Peyer's patch (tissue), 4 donors: ENCODE measurements around the gene NOL9.

Experiments used
- CTCF ChIP-seq, 6 experiments: fragments of 450-650 bp in 4 of 6; fragments of 200-600 bp in 2 of 6; sonication (generic) in 1 of 6; IDR thresholded peaks; one replicate each; pipeline ENCODE4 v1.5.1; 2017 to 2019; ENCODE audit warnings: antibody characterized with exemption in 6 of 6, mild to moderate bottlenecking in 3 of 6, moderate library complexity in 1 of 6
- POLR2A ChIP-seq, 2 donors: fragments of 450-650 bp; IDR thresholded peaks; one replicate each; pipeline ENCODE4 v1.5.1; 2017; ENCODE audit warnings: antibody characterized with exemption in 2 of 2, mild to moderate bottlenecking in 2 of 2, moderate library complexity in 2 of 2

- TF ChIP-seq CTCF (IDR thresholded peaks at IDR 0.05): no peak
- no peak for TF ChIP-seq POLR2A (IDR thresholded peaks at IDR 0.05)
Measured at GRCh38 chr1:6569033-6569432, 14.7 kb upstream of the NOL9 start.
